ENCODE measurements around the gene ZNF143.

The ZNF143 gene

DNA sequence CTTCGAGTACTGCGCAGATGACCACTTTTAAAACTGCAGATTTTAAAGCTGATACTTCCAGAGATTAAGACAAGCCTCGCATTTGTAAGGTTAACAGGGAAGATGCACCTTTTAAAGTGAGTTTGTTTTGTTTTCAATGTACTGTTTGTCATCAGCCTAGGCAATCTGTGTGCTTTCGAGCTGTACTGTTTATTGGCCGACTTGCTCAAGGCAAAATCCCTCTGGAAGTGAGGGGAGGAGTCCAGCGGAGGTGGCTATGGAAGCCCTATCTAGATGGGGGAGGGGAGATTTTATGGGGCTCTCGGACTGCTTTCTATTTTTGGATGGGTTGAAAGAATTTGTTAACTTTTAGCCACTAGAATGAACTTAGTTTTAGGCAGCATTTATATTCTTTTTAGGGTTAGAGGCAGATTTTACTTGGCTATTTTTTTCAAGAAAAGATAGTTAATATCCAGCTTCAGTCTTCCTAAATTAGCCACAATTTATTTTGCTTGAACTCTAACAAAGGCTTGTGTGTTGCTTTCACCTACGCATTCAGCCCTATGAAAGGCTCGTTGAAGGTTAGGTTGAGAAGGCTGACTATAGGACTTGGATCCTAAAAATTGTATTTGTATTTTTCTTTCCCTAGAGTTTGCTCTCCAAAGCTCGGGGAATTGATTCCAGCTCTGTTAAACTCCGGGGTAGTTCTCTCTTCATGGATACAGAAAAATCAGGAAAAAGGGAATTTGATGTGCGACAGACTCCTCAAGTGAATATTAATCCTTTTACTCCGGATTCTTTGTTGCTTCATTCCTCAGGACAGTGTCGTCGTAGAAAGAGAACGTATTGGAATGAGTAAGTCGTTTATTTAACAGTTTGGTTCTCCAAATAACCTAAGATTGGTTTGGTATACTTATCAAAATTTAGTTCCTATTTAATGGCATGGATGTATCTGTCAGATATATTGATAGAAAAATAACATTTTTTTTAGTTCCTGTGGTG lies 114.7 kb downstream of the ZNF143 start:
- FAIRE-seq = peak; percentile 68

GRCh38 chr11:9576701-9577381 lies 116.0 kb downstream of the ZNF143 start:
- no peak for FAIRE-seq

- FAIRE-seq = no peak
Measured at GRCh38 chr11:9577556-9577955, 116.7 kb downstream of the ZNF143 start.
